ENCODE measurements around the gene HNF1B.
"Not testable (repeated sequence)": the region's sequence is repeated elsewhere in the genome, so short reads cannot be mapped to it uniquely, and the experiment has no call there.

Gene HNF1B

GRCh38 chr17:37708616-37709212, 36.1 kb downstream of the HNF1B start:
- in situ Hi-C loops (cut with HindIII; ENCODE audit: low sequenced_read_pairs): no loop called here

GRCh38 chr17:37708008-37708615, 36.7 kb downstream of the HNF1B start:
- in situ Hi-C loops (cut with HindIII; ENCODE audit: low sequenced_read_pairs): no loop called here

GRCh38 chr17:37706446-37706845, 38.4 kb downstream of the HNF1B start:
- in situ Hi-C loops (cut with HindIII; ENCODE audit: low sequenced_read_pairs): no loop called here

- in situ Hi-C loops (cut with HindIII; ENCODE audit: low sequenced_read_pairs): no loop called here
Observed at GRCh38 chr17:37702598-37702997, 42.3 kb downstream of the HNF1B start.

GRCh38 chr17:37701496-37701898, 43.4 kb downstream of the HNF1B start:
- in situ Hi-C loops (cut with HindIII; ENCODE audit: low sequenced_read_pairs): no loop called here

GRCh38 chr17:37700881-37701280, 44.0 kb downstream of the HNF1B start:
- in situ Hi-C loops (cut with HindIII; ENCODE audit: low sequenced_read_pairs): no loop called here

GRCh38 chr17:37699285-37699973, 45.4 kb downstream of the HNF1B start:
- in situ Hi-C loops (cut with HindIII; ENCODE audit: low sequenced_read_pairs): no loop called here

- in situ Hi-C loops (cut with HindIII; ENCODE audit: low sequenced_read_pairs): no loop called here
Observed at GRCh38 chr17:37698911-37699255, 46.0 kb downstream of the HNF1B start.

- in situ Hi-C loops (cut with HindIII; ENCODE audit: low sequenced_read_pairs): no loop called here
Observed at GRCh38 chr17:37698132-37698910, 46.5 kb downstream of the HNF1B start.

GRCh38 chr17:37697381-37697780, 47.5 kb downstream of the HNF1B start:
- in situ Hi-C loops (cut with HindIII; ENCODE audit: low sequenced_read_pairs): no loop called here

GRCh38 chr17:37696366-37696765, 48.5 kb downstream of the HNF1B start:
- in situ Hi-C loops (cut with HindIII; ENCODE audit: low sequenced_read_pairs): no loop called here

GRCh38 chr17:37695726-37696125, 49.1 kb downstream of the HNF1B start:
- in situ Hi-C loops (cut with HindIII; ENCODE audit: low sequenced_read_pairs): no loop called here

- in situ Hi-C loops (cut with HindIII; ENCODE audit: low sequenced_read_pairs): no loop called here
Observed at GRCh38 chr17:37694734-37695133, 50.1 kb downstream of the HNF1B start.

GRCh38 chr17:37693328-37693727, 51.5 kb downstream of the HNF1B start:
- in situ Hi-C loops (cut with HindIII; ENCODE audit: low sequenced_read_pairs): no loop called here

GRCh38 chr17:37691807-37692206, 53.1 kb downstream of the HNF1B start:
- in situ Hi-C loops (cut with HindIII; ENCODE audit: low sequenced_read_pairs): no loop called here

- in situ Hi-C loops (cut with HindIII; ENCODE audit: low sequenced_read_pairs): no loop called here
Observed at GRCh38 chr17:37689317-37689716, 55.5 kb downstream of the HNF1B start.

- in situ Hi-C loops (cut with HindIII; ENCODE audit: low sequenced_read_pairs): no loop called here
Observed at GRCh38 chr17:37683454-37683984, 61.3 kb downstream of the HNF1B start.

GRCh38 chr17:37682007-37682406, 62.9 kb downstream of the HNF1B start:
- in situ Hi-C loops (cut with HindIII; ENCODE audit: low sequenced_read_pairs): no loop called here

- in situ Hi-C loops (cut with HindIII; ENCODE audit: low sequenced_read_pairs): not testable (repeated sequence)
Observed at GRCh38 chr17:37679995-37680394, 64.9 kb downstream of the HNF1B start.

- in situ Hi-C loops (cut with HindIII; ENCODE audit: low sequenced_read_pairs): no loop called here
Observed at GRCh38 chr17:37678036-37678435, 66.8 kb downstream of the HNF1B start.

GRCh38 chr17:37677021-37677420, 67.8 kb downstream of the HNF1B start:
- in situ Hi-C loops (cut with HindIII; ENCODE audit: low sequenced_read_pairs): no loop called here
